Activated naive CD4-positive, alpha-beta T cell treated with Interleukin-2 at 50 U/mL for 16 hours (primary cell): ENCODE results near the gene DCBLD2.
A peak's percentile ranks its signal among the peaks of the same experiment; 100 is the strongest.

Experiments
- DNase-seq: peaks from one replicate; pipeline ENCODE4 v3.0.0-alpha.2; 2020

Gene DCBLD2, protein sequence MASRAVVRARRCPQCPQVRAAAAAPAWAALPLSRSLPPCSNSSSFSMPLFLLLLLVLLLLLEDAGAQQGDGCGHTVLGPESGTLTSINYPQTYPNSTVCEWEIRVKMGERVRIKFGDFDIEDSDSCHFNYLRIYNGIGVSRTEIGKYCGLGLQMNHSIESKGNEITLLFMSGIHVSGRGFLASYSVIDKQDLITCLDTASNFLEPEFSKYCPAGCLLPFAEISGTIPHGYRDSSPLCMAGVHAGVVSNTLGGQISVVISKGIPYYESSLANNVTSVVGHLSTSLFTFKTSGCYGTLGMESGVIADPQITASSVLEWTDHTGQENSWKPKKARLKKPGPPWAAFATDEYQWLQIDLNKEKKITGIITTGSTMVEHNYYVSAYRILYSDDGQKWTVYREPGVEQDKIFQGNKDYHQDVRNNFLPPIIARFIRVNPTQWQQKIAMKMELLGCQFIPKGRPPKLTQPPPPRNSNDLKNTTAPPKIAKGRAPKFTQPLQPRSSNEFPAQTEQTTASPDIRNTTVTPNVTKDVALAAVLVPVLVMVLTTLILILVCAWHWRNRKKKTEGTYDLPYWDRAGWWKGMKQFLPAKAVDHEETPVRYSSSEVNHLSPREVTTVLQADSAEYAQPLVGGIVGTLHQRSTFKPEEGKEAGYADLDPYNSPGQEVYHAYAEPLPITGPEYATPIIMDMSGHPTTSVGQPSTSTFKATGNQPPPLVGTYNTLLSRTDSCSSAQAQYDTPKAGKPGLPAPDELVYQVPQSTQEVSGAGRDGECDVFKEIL

DNA sequence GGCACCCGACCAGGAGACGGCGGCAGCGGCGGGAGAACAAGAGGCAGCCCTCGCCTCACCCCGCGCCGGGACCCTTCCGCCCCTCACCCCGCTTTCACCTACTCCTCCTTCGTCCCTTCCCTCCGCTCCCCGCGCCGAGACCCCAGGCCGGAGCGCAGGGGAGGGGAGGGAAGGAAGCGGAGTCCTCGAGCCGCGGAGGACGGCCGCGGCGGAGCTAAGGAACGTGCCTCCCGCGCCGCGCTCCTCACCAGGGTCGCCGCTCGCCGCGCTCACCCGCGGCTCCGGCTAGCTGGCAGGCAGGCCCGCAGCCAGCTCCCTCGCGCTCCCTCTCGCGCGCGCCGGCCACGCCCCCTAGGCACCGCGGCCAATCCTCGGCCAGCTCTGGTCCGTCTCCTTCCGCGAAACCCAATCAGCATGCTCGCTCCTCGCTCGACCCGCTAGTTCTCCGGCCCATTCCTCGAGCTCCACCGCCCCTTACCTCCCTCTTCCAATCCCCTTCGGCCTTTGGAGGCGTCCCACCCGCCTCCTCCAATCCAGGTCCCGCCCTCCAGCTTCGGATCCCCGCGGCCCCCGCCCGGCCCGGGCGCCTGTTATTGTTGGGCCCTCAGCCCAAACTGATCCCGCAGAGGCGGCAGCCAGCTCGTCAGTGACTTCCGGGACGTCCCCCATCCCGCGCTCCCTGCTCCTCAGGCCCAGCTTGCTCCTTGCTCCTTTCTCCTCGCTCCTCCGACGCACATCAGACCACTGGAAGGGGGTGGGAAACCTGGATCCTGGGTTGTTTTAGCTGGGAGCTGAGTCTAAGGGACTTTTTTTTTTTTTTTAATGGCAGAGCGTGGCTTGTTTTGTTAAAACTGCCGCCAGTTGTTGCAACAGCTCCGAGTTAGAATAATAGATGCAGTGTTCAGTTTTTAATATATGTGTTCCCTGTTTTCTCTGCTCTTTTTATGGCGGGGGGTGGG is at the start of gene DCBLD2:
Gene DCBLD2 (minus strand): TSS at position 304 of the 959 bp plus-strand sequence. CDS start 369 bp downstream, outside the sequence.
- peak; percentile 90 for DNase-seq

DNA sequence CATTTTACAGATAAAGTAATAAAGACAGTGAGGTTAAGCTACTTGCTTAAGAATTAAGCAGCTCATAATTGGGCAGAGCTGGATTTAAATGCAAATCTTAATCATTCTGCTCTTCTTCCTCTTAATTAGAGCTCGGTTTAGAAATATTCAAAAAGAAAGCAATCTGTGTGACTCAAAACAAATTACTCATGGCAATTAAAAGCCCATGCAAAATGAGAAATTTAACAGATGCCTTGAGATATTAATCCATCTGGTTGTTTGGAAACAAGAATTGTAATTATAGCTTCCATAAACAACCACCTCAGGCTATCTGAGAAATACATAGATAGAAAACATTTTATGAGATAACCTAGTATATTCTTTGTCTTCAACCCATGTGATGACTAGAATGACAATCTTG is 44.2 kb upstream of the DCBLD2 start:
- no peak for DNase-seq

DNA sequence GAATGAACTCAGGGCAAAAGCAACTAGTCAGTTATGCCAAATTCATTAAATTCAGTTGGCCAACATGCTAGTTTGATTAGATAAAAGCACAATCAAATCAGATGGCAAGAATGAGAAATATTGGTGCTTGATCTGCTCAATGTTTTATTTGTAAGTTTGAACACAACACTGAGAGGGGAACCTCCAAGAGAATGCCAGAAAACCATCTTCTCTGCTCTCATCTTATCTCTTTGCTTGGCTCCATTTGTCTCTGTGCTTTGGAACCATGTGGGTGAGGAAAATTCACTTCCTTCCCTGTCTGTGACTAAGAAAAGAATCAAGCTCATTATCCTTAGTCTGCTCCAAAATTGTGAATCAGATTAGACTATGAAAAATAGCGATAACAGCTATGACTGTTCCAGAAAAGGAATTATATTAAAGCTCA is 43.6 kb upstream of the DCBLD2 start:
- no peak for DNase-seq

DNA sequence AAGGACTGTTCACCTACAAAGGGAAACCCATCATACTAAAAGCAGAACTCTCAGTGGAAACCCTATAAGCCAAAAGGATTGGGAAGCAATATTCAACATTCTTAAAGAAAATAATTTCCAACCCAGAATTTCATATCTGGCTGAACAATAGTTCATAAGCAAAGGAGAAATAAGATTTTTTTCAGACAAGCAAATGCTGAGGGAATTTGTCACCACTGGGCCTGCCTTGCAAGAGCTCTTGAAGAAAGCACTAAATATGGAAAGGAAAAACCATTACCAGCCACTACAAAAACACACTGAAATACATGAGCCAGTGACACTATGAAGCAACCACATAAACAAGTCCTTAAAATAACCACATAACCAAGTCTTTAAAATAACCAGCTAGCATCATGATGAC is 28.9 kb upstream of the DCBLD2 start:
- DNase-seq = no peak

GRCh38 chr3:98921957-98922356 is 20.5 kb upstream of the DCBLD2 start:
- DNase-seq = no peak

DNA sequence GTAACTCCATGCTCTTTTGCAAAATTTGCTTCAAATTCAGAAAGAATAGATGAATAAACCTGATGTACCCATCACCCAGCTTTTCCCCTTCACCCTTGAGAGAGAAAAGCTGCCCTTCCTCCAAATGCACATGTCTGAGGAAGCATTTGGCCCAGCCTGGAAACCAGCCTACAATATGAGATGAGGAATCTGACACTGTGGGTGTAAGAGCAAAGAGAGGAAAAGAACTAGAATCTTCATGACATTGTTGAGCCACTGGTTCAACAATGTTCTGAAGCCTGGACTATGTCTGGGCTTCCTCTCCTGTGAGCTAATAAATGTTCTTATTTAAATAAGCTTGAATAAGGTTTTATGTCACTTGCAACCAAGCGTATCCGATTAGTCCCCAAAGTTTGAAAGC is 18.7 kb upstream of the DCBLD2 start:
- DNase-seq = no peak

- no peak for DNase-seq
Observed at GRCh38 chr3:98918586-98918985, 17.1 kb upstream of the DCBLD2 start.

- DNase-seq = no peak
Observed at GRCh38 chr3:98917608-98918007, 16.1 kb upstream of the DCBLD2 start.

- DNase-seq = no peak
Observed at GRCh38 chr3:98914210-98915080, 12.9 kb upstream of the DCBLD2 start.

GRCh38 chr3:98912448-98912847 is 11.0 kb upstream of the DCBLD2 start:
- DNase-seq = no peak

DNA sequence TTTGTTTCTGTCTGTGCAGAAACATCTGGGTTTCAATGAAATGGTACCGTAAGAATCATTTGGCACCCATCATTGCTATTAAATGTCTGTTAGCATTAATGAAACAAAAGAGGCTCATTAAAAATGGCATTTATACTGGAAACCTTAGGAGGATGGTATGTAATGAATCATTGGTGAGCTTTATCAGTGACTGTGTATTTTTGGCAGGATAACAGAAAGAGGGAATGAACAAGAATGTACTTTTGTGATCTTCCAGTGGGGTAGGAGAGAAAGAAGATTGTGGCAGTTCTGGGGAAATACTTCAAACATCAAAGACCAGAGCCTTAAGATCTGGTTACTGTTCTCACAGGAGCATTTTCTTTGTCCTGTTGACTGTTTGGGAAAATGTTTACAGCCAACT is 4.7 kb upstream of the DCBLD2 start:
- DNase-seq = no peak

- DNase-seq = no peak
Observed at GRCh38 chr3:98903705-98904481, 2.4 kb upstream of the DCBLD2 start.

DNA sequence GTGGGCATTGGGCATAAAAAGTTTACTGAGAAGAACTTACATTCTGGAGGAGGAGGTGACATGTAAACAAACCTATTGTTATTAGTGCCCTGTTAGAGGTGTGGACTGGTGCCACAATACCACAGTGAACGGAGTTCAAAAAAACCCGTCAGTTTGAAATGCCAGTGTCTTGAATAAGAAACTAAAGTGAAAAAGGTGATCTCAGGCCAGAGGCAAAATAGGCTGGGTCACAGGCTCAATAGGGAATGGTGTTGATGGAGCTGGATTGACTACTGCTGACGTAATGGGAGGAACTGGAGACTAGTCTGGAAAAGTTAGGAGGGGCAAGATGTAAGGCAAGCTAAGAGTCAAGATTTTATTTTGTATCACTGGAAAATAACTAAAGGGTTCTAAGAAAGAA is 1.6 kb upstream of the DCBLD2 start:
- DNase-seq = no peak

GRCh38 chr3:98902351-98902740 is 851 bp upstream of the DCBLD2 start:
- no peak for DNase-seq

DNA sequence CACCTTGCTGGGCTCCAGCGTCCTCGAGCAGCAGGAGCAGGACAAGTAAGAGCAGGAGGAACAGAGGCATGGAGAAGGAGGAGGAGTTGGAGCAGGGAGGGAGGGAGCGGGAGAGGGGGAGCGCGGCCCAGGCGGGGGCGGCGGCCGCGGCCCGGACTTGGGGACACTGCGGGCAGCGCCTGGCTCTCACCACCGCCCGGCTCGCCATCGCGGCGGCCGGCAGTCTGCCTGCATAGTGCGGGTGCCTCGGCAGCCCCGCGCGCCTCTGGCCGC is 440 bp downstream of the DCBLD2 start:
- no peak for DNase-seq

- DNase-seq = peak; percentile 6
Observed at GRCh38 chr3:98900265-98901118, 1.0 kb downstream of the DCBLD2 start.

DNA sequence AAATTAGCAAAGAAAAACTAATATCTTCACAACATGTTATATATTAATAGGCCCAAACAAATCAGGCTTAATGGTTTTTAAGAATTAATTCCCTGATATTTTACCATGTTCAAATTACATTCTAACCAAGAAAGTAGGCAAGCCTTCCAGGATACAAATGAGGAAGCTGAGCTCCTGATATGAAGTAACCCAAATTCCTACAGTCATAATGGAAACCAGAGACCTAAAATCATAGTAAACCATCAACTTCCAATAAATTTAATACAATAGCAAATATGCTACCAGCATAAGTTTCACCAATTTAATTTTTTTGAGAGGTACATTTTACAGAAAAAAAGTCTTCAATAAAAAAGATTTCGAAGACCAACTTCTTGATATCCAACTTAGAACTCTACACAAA is 3.8 kb downstream of the DCBLD2 start:
- no peak for DNase-seq

GRCh38 chr3:98894791-98895576 is 6.5 kb downstream of the DCBLD2 start:
- DNase-seq = no peak

DNA sequence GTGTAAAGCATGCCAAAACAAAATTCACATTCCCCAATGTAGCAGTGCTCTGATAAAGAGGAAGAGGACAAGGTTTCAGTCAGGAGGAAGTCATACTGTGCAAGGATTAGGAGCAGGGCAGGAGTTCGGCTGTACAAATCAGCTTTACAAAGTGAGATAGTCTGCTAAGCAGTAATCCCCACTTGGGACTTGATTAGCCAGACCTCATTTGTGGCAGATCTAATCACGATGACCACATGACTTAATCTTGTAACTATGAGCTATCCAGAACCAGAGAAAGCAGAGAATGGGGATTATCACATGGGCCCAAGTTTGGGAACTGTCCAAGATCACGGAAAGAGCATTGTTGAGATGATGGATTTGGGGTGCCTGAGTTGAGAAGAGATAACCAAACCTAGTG is 7.8 kb downstream of the DCBLD2 start:
- no peak for DNase-seq

DNA sequence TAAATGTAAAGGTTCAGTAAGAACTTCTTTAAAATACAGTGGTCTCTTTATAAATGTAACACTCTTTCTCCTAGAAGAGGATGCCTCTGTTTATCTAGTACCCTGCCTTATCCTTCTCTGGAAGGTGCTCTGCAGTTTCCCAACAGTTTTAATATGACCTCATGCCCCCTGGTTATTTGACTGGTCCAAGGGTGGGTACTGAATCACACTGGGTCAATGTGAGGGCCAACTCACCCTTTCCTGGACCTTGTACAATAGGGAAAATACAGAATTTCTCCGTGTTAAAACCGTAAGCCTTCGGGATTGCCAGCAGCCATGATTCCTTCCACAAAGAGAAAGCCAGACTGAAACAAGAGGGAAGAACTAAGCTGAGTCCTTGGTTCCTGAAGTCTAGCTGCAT is 9.2 kb downstream of the DCBLD2 start:
- DNase-seq = no peak
